Renal cortex interstitium (tissue), 11 donors: ENCODE data around the gene ABCA7. TPM values are rescaled to one million over a fixed set of nuclear protein-coding genes. Genes with fewer than 3 reads are reported as not detected.

Experiments
- DNase-seq, 11 donors: peaks; one replicate each; pipeline ENCODE4 v3.0.0-alpha.2; 2013; ENCODE audit warnings: low read depth in 9 of 11, low spot score in 4 of 11; ENCODE audit errors: extremely low read depth in 1 of 11
- polyA plus RNA-seq, 3 donors: library from polyadenylated mRNA; unstranded; fragments of 120-200 nt; gene quantifications; one replicate each; pipeline ENCODE4 v1.2.1, GENCODE V29; 2013; ENCODE audit not compliant: insufficient read length in 3 of 3

The ABCA7 gene
- polyA plus RNA-seq, 3 donors: 7.2 to 10.1 (median 8.2) TPM

GRCh38 chr19:1064661-1065605, 25.0 kb downstream of the ABCA7 start:
- peak in 2 of 11 donors; percentile 49 to 59 for DNase-seq

GRCh38 chr19:1065606-1066109, 25.8 kb downstream of the ABCA7 start:
- no peak for DNase-seq

- no peak for DNase-seq
Observed at GRCh38 chr19:1066251-1066747, 26.4 kb downstream of the ABCA7 start.

- no peak for DNase-seq
Observed at GRCh38 chr19:1066748-1067340, 26.9 kb downstream of the ABCA7 start, which contains the start of gene ARHGAP45. Gene ARHGAP45, plus strand, starts transcription at chr19:1067167. Its CDS starts 239 bp downstream, at chr19:1067406.

GRCh38 chr19:1067341-1067957, 27.5 kb downstream of the ABCA7 start:
- DNase-seq: no peak

- DNase-seq: no peak
Observed at GRCh38 chr19:1068009-1069001, 28.4 kb downstream of the ABCA7 start.

- no peak for DNase-seq
Observed at GRCh38 chr19:1069009-1069779, 29.3 kb downstream of the ABCA7 start.

- DNase-seq: no peak
Observed at GRCh38 chr19:1070576-1070930, 30.6 kb downstream of the ABCA7 start.

- DNase-seq: no peak
Observed at GRCh38 chr19:1070931-1071791, 31.3 kb downstream of the ABCA7 start.

- DNase-seq: no peak
Observed at GRCh38 chr19:1072371-1073015, 32.6 kb downstream of the ABCA7 start.

GRCh38 chr19:1073063-1073955, 33.4 kb downstream of the ABCA7 start:
- no peak for DNase-seq

- no peak for DNase-seq
Observed at GRCh38 chr19:1073956-1074517, 34.1 kb downstream of the ABCA7 start.

GRCh38 chr19:1074544-1075283, 34.8 kb downstream of the ABCA7 start:
- DNase-seq: no peak

GRCh38 chr19:1076046-1076386, 36.1 kb downstream of the ABCA7 start:
- no peak for DNase-seq

GRCh38 chr19:1076951-1077350, 37.0 kb downstream of the ABCA7 start:
- DNase-seq: no peak
